MM.1S (cell line): ENCODE data around the gene NEURL1.
"Not testable (repeated sequence)": the region's sequence is repeated elsewhere in the genome, so short reads cannot be mapped to it uniquely, and the experiment has no call there.

Source experiments
- DNase-seq: peaks from one replicate; pipeline ENCODE4 v3.0.0-alpha.2; 2015
- H2AFZ ChIP-seq: fragments of 300-600 bp; sonication (generic); 2 replicates; pipeline ENCODE4 v1.6.0; 2016; ENCODE audit warnings: antibody characterized with exemption, low read length
- H3F3A ChIP-seq: fragments of 300-600 bp; sonication (generic); 2 replicates; pipeline ENCODE4 v1.6.1; 2016; ENCODE audit warnings: mild to moderate bottlenecking, antibody characterized with exemption, low read length, moderate library complexity, mixed read lengths; ENCODE audit not compliant: insufficient read depth
- H3K27ac ChIP-seq: fragments of 300-600 bp; sonication (generic); 2 replicates; pipeline ENCODE4 v1.5.1; 2016; ENCODE audit warnings: mild to moderate bottlenecking, low read length
- H3K27me3 ChIP-seq: fragments of 300-600 bp; sonication (generic); replicated peaks from 2 replicates; pipeline ENCODE4 v1.6.0; 2016; ENCODE audit warnings: low read length; ENCODE audit not compliant: insufficient read depth
- H3K36me3 ChIP-seq: fragments of 300-600 bp; sonication (generic); replicated peaks from 2 replicates; pipeline ENCODE4 v1.6.1; 2016; ENCODE audit warnings: mild to moderate bottlenecking, low read length, mixed read lengths; ENCODE audit not compliant: insufficient read depth
- H3K4me1 ChIP-seq: fragments of 300-600 bp; sonication (generic); 2 replicates; pipeline ENCODE4 v1.6.1; 2016; ENCODE audit warnings: low read length, mixed read lengths
- H3K4me2 ChIP-seq: fragments of 300-600 bp; sonication (generic); 2 replicates; pipeline ENCODE4 v1.6.0; 2016; ENCODE audit warnings: low read depth, low read length
- H3K4me3 ChIP-seq: fragments of 300-600 bp; sonication (generic); 2 replicates; pipeline ENCODE4 v1.5.1; 2016; ENCODE audit warnings: low read length, mixed read lengths
- H3K79me2 ChIP-seq: fragments of 300-600 bp; sonication (generic); 2 replicates; pipeline ENCODE4 v1.6.1; 2016; ENCODE audit warnings: mixed run types, low read length, mixed read lengths
- H3K9ac ChIP-seq: fragments of 300-600 bp; sonication (generic); 2 replicates; pipeline ENCODE4 v1.6.1; 2016; ENCODE audit warnings: low read length, mixed read lengths
- H3K9me2 ChIP-seq: fragments of 300-600 bp; sonication (generic); replicated peaks from 2 replicates; pipeline ENCODE4 v1.6.1; 2016; ENCODE audit warnings: mild to moderate bottlenecking, low read length, mixed read lengths; ENCODE audit not compliant: insufficient read depth
- H3K9me3 ChIP-seq: fragments of 300-600 bp; sonication (generic); replicated peaks from 2 replicates; pipeline ENCODE4 v1.6.1; 2016; ENCODE audit warnings: mild to moderate bottlenecking, low read length, mixed read lengths; ENCODE audit not compliant: insufficient read depth
- H4K20me1 ChIP-seq: fragments of 300-600 bp; sonication (generic); 2 replicates; pipeline ENCODE4 v1.6.1; 2016; ENCODE audit warnings: mild to moderate bottlenecking, low read length, moderate library complexity, mixed read lengths; ENCODE audit not compliant: insufficient read depth
- EZH2 ChIP-seq: fragments of 300-600 bp; sonication (generic); optimal IDR thresholded peaks from 2 replicates; pipeline ENCODE3; 2017; ENCODE audit warnings: low read depth, mild to moderate bottlenecking, antibody characterized with exemption, low read length, mixed read lengths
- EZH2phosphoT487 ChIP-seq: fragments of 300-600 bp; sonication (generic); IDR thresholded peaks from 2 replicates; pipeline ENCODE4 v1.6.1; 2018; ENCODE audit warnings: antibody characterized with exemption, low read length
- TF ChIP-seq, protein P1 (sequence below): fragments of 300-600 bp; sonication (generic); IDR thresholded peaks from 2 replicates; pipeline ENCODE4 v1.5.1; 2016; ENCODE audit warnings: antibody characterized with exemption, low read length, mixed read lengths

Gene NEURL1

DNA sequence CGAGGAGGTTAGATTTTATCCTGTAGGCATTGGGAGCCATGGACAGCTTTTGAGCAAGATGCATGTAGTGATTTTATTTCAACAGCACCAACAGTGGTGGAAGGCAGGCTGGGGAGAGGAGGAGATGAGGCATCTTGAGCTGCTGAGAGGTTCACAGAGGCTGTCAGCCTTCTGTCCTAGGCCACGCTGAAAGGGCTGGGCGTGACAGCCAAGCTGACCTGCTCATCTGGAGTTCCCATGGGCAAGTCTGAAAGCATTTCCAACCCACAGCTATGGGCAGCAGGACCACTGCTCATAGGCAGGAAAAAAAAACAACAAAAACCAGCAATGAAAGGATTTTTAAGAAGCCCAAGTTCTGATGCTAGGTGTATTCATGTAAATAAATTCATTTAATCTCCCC lies 7.7 kb downstream of the NEURL1 start:
- H3K9ac ChIP-seq = peak overlapping the region; percentile 81
- H3K79me2 ChIP-seq = peaks cover 37% of the 10 kb centered on the region
- no peak overlapping the region for H3K4me3 ChIP-seq
- no peak overlapping the region for H2AFZ ChIP-seq
- no peaks in the 10 kb centered on the region for H3K9me2 ChIP-seq
- H3K27ac ChIP-seq = peak overlapping the region; percentile 97
- H3K36me3 ChIP-seq = no peaks in the 10 kb centered on the region
- TF ChIP-seq EZH2phosphoT487 (no peak), EZH2 (no peak)
- TF ChIP-seq, protein P1, sequence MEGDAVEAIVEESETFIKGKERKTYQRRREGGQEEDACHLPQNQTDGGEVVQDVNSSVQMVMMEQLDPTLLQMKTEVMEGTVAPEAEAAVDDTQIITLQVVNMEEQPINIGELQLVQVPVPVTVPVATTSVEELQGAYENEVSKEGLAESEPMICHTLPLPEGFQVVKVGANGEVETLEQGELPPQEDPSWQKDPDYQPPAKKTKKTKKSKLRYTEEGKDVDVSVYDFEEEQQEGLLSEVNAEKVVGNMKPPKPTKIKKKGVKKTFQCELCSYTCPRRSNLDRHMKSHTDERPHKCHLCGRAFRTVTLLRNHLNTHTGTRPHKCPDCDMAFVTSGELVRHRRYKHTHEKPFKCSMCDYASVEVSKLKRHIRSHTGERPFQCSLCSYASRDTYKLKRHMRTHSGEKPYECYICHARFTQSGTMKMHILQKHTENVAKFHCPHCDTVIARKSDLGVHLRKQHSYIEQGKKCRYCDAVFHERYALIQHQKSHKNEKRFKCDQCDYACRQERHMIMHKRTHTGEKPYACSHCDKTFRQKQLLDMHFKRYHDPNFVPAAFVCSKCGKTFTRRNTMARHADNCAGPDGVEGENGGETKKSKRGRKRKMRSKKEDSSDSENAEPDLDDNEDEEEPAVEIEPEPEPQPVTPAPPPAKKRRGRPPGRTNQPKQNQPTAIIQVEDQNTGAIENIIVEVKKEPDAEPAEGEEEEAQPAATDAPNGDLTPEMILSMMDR = no peak
- no peak for DNase-seq
- no peaks in the 10 kb centered on the region for H3K9me3 ChIP-seq
- H3K27me3 ChIP-seq = no peaks in the 10 kb centered on the region
- H3K4me2 ChIP-seq = peak overlapping the region; percentile 57
- no peaks in the 10 kb centered on the region for H4K20me1 ChIP-seq
- peaks cover 72% of the 10 kb centered on the region for H3K4me1 ChIP-seq
- peaks cover 46% of the 10 kb centered on the region for H3F3A ChIP-seq

DNA sequence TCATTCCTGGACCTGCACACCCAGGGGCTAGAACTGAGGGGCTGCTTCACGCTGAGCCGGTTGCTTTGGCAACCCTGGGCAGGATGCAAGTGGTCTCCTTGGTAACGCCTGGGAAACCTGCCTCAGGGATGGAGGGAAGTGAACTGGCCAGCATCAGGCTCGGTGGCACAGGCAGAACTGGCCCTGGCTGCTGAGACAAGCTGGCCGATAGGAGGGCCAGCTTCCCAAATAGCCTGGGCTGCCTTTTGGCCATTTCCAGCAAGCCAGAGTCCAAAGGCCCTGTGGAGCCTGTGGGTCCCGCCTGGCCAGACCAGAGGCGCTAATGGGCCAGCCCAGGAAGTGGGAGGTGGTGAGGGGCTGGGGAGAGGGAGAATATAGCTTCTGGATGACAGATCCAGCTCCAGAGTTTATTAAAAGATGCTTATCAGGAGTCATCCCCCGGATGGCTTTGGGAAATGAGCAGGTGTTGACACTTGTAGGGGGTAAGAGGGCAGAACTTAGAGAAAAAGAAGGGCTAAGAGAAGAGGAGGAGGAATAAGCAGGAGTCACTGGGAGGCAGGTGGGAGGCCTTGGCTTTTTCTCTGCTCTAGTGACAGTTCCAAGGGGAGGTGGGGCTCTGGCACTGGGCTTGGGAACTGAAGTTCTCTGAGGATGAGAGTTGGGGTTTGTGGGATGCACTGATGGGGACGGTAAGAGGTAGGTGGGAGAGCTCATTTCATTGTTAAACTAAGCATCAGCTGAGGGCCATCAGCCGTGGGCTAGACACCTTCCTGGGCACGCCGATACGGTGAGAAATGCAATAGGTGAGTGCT lies 9.6 kb downstream of the NEURL1 start:
- DNase-seq = no peak
- H3F3A ChIP-seq = peaks cover 53% of the 10 kb centered on the region
- H3K36me3 ChIP-seq = no peaks in the 10 kb centered on the region
- no peak for TF ChIP-seq EZH2phosphoT487
- no peak for TF ChIP-seq EZH2
- H3K27ac ChIP-seq = peak overlapping the region; percentile 85; the same call in 1 of the 2 replicates
- no peaks in the 10 kb centered on the region for H3K9me3 ChIP-seq
- H3K9me2 ChIP-seq = no peaks in the 10 kb centered on the region
- H3K27me3 ChIP-seq = no peaks in the 10 kb centered on the region
- peaks cover 83% of the 10 kb centered on the region for H3K4me1 ChIP-seq
- no peak overlapping the region for H3K4me3 ChIP-seq
- no peak overlapping the region for H3K9ac ChIP-seq
- no peak overlapping the region for H2AFZ ChIP-seq
- no peaks in the 10 kb centered on the region for H4K20me1 ChIP-seq
- H3K4me2 ChIP-seq = no peak overlapping the region
- H3K79me2 ChIP-seq = peaks cover 31% of the 10 kb centered on the region

DNA sequence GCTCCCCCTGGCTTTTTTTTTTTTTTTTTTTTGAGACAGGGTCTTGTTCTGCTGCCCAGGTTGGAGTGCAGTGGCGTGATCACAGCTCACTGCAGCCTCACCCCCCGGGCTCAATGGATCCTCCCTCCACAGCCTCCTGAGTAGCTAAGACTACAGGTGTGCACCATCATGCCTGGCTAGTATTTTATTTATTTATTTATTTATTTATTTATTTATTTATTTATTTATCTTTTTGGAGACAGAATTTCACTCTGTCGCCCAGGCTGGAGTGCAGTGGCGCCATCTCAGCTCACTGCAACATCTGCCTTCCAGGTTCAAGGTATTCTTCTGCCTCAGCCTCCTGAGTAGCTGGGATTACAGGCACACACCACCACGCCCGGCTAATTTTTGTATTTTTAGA lies 10.3 kb downstream of the NEURL1 start:
- DNase-seq, H3K4me3 ChIP-seq, H3K9me2 ChIP-seq, H3K27me3 ChIP-seq, H2AFZ ChIP-seq, H3K4me2 ChIP-seq, H4K20me1 ChIP-seq, H3K36me3 ChIP-seq, H3K9me3 ChIP-seq: not testable (repeated sequence)
- peaks cover 31% of the 10 kb centered on the region for H3K79me2 ChIP-seq
- H3K27ac ChIP-seq = peak overlapping the region; percentile 85; the same call in 1 of the 2 replicates
- H3F3A ChIP-seq = peaks cover 48% of the 10 kb centered on the region
- H3K9ac ChIP-seq = peak overlapping the region; percentile 26; the same call in 1 of the 2 replicates
- H3K4me1 ChIP-seq = peaks cover 80% of the 10 kb centered on the region

DNA sequence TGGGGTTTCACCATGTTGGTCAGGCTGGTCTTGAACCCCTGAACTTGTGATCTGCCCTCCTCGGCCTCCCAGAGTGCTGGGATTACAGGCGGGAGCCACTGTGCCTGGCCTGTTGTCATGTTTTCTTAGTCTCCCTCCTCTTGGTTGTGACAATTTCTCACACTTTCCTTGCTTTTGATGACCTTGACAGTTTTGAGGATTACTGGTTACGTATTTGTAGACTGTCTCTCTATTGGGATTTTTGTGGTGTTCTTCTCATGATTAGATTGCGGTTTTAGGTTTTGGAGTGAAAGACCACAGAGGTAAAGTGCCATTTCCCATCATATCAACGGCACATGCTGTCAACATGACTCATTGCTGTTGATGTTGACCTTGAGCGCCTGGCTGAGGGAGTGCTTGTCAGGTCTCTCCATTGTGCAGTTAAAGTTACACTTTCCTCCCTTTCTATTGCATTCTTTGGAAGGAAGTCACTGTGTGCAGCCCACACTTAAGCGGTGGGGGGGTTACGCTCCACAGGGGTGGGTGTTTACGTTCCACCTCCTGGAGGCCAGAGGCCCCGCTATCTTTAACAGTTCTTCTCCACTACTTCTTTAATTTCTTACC lies 10.8 kb downstream of the NEURL1 start:
- H3K4me3 ChIP-seq = no peak overlapping the region
- peak; percentile 98 for DNase-seq
- H3K9me2 ChIP-seq = no peaks in the 10 kb centered on the region
- H3K36me3 ChIP-seq = no peaks in the 10 kb centered on the region
- peak overlapping the region; percentile 45; the same call in 1 of the 2 replicates for H3K4me2 ChIP-seq
- H4K20me1 ChIP-seq = no peaks in the 10 kb centered on the region
- H3K9ac ChIP-seq = peak overlapping the region; percentile 58
- H3K4me1 ChIP-seq = peaks cover 78% of the 10 kb centered on the region
- no peaks in the 10 kb centered on the region for H3K27me3 ChIP-seq
- H3F3A ChIP-seq = peaks cover 44% of the 10 kb centered on the region
- peaks cover 31% of the 10 kb centered on the region for H3K79me2 ChIP-seq
- no peak overlapping the region for H2AFZ ChIP-seq
- TF ChIP-seq, protein P1 = no peak
- TF ChIP-seq EZH2phosphoT487 = no peak
- TF ChIP-seq EZH2 = no peak
- H3K9me3 ChIP-seq = no peaks in the 10 kb centered on the region
- peak overlapping the region; percentile 85 for H3K27ac ChIP-seq
